NCI-H1092 (cell line): ENCODE results near the gene ZSWIM8.
A peak's percentile ranks its signal among the peaks of the same experiment; 100 is the strongest.

Source experiments
- DNase-seq: peaks from one replicate; lab custom pipeline; 2025; lab: John Stamatoyannopoulos, UW

ZSWIM8 gene

DNA sequence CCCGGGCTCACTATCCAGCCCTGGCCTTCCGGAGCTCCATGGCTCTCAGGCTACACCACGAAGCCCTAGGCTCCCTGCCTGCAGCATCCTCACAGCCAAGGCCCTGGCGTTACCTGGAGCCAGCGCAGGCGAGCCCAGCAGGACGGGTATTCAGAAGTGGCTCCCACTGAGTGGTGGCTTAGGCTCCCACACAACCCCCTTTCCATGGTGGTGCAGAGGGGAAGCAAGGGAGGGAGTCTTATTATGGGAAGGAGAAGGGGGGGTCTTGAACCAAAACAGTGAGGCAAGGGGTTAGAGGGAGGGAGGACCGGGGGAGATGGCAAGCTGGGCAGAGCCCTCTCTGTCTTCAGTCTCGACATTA is 55.6 kb downstream of the ZSWIM8 start:
- DNase-seq: no peak

DNA sequence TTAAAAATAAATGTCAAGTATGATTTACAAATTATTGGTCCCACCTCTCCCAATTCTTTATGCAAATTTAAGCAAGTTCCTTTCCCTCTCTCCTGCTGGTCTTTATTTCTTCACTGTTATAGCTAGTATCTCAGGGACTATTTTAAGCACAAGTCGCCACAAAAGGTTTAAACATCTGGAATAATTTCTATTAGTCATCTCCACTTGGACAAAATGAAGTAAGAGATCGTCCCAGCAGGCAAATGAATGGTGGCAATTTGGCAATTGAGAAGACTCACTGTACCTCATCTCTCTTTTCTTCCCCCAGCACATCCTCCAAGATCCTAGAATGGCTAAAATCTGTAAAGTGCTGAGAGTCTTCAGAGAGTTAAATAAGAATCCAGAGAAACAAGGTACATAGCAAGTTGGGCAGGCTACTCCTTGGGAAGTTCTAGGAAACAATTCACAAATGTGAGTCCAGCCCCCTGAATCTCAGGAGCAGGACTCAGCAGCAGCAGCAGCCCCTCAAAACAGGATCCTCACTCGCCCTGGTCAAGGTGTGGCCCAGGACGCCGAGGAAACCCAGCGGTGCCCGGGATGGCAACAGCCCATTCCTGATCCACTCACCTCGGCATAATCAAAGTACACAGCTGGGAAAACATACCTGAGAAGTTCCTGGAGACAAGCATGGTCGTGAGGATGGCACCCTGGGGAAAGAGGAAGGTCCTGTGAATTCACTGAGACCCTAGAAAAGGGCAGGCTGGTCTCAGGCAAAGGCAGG is 56.3 kb downstream of the ZSWIM8 start:
- DNase-seq: no peak

GRCh38 chr10:73842349-73842748 is 56.9 kb downstream of the ZSWIM8 start:
- no peak for DNase-seq

DNA sequence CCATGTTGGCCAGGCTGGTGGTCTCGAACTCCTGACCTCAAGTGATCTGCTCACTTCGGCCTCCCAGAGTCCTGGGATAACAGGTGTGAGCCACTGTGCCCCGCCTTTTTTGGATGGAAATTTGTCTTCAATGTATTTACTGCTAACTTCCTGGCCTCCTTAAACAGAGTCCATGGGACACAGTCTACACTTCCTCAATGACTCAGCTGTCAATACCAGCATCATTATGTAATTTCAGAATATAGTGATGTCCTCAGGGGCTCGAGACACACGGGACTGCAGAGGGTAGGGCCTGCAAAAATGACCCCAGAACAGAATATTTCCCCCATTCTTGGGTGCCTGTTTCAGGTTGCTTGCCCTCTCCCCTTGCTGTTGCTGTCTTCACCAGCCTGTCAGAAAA is 57.9 kb downstream of the ZSWIM8 start:
- no peak for DNase-seq

- no peak for DNase-seq
Observed at GRCh38 chr10:73847031-73847430, 61.6 kb downstream of the ZSWIM8 start.

GRCh38 chr10:73848821-73849489 is 63.5 kb downstream of the ZSWIM8 start:
- peak; percentile 7 for DNase-seq

DNA sequence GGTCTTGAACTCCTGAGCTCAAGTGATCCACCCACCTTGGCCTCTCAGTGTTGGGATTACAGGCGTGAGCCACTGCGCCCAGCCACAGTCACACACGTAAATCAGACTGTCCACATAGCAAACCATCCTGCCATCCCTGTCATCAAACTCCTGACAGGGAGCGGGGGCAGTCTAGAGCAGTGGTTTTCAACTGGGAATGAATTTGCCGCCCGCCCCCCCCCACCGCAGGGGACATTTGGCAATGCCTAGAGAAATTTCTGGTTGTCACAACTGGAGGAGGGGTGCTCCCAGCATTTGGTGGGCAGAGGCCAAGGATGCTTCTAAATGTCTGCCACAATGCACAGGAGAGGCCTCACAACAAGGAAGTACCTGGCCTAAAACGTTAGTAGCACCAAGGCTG is 64.8 kb downstream of the ZSWIM8 start:
- DNase-seq: no peak

DNA sequence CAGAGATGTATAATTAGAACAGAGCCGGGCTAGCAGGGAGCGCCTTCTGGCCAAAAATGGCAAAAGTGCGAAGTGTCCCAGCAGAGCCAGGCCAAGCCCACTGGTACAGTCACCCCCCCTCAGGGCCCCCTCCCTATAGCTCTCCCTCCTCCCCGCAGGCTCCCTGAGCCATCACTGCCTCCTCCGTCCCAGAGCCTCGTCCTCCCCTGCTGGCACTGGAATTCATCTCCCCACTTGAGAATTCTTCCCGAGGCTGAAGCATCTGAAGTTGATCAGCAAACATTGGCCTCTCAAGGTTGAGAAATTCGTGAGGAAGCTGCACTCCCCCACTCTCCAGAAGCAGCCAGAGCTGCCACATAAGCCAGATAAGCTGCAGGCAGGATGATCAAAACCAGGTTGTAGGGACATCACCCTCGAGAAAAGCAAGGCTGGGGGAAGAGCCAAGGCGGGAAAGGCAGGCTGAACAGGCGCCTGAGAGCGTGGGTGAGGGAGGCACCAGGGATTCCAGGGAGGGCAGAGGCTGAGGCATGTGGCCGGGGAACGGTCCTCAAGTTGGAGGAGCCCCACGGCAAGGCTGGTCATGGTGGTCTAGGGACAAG is 65.6 kb downstream of the ZSWIM8 start:
- no peak for DNase-seq
